Measurements from ENCODE around the gene CYB561D1. TPM values are rescaled to one million over a fixed set of nuclear protein-coding genes. Genes with fewer than 3 reads are reported as not detected.

The CYB561D1 gene
- total and polyA plus RNA-seq, 4 donors = 1.3 to 2.8 (median 2.0) TPM

GRCh38 chr1:109468061-109468460 is 25.8 kb upstream of the CYB561D1 start (continued):
- no peak for TF ChIP-seq REST (IDR thresholded peaks at IDR 0.05)
- TF ChIP-seq TAF1 (conservative IDR thresholded peaks at IDR 0.05) = no peak
- TF ChIP-seq HNF4G (IDR thresholded peaks at IDR 0.05) = no peak
- TF ChIP-seq MAX (IDR thresholded peaks at IDR 0.05) = no peak
- no peak for TF ChIP-seq JUND (IDR thresholded peaks at IDR 0.05)

GRCh38 chr1:109468903-109469302 is 25.0 kb upstream of the CYB561D1 start:
- Histone ChIP-seq H3K4me3 (ENCODE audit: low read depth in 1 of 3, low read length in 3 of 3) (no peak overlapping the region), H3K9me3 (ENCODE audit: control insufficient read depth in 4 of 4, low read length in 3 of 4) (no peaks in the 10 kb centered on the region), H3K4me1 (ENCODE audit: control insufficient read depth in 4 of 4, insufficient read depth in 4 of 4, low read length in 3 of 4) (peaks cover 0 to 9% (median 2%) of the 10 kb centered on the region in 4 donors), H3K9ac (ENCODE audit: low read depth in 1 of 2, low read length in 2 of 2) (no peak overlapping the region), H3K27ac (ENCODE audit: low read depth in 1 of 2, low read length in 2 of 2) (no peak overlapping the region), H3K36me3 (ENCODE audit: control insufficient read depth in 4 of 4, insufficient read depth in 3 of 4, low read depth in 1 of 4, low read length in 3 of 4) (no peaks in the 10 kb centered on the region), H3K27me3 (ENCODE audit: control insufficient read depth in 4 of 4, insufficient read depth in 4 of 4, low read length in 3 of 4) (peaks cover 0 to 3% (median 0%) of the 10 kb centered on the region in 4 donors)
- no peak for DNase-seq (ENCODE audit: low spot score)
- no peak for TF ChIP-seq SP1 (IDR thresholded peaks at IDR 0.05)
- no peak for TF ChIP-seq EGR1 (IDR thresholded peaks at IDR 0.05; ENCODE audit: low read depth in 2 of 2)
- TF ChIP-seq HNF4A (conservative IDR thresholded peaks at IDR 0.05) = no peak
- TF ChIP-seq JUND (IDR thresholded peaks at IDR 0.05) = no peak
- no peak for TF ChIP-seq RAD21 (IDR thresholded peaks at IDR 0.05)
- no peak for TF ChIP-seq GABPA (IDR thresholded peaks at IDR 0.05 in 1 of 2, conservative IDR thresholded peaks at IDR 0.05 in 1 of 2)
- TF ChIP-seq CTCF (IDR thresholded peaks at IDR 0.05; ENCODE audit: low read depth, low read length, missing input control) = no peak
- no peak for TF ChIP-seq YY1 (IDR thresholded peaks at IDR 0.05)
- TF ChIP-seq RXRA (IDR thresholded peaks at IDR 0.05) = no peak
- TF ChIP-seq TAF1 (conservative IDR thresholded peaks at IDR 0.05) = no peak
- no peak for TF ChIP-seq HNF4G (IDR thresholded peaks at IDR 0.05)
- TF ChIP-seq MAX (IDR thresholded peaks at IDR 0.05) = no peak
- TF ChIP-seq FOXA2 (IDR thresholded peaks at IDR 0.05) = no peak
- no peak for TF ChIP-seq ATF3 (IDR thresholded peaks at IDR 0.05)
- WGBS = 36% methylated on average over 2 of the region's 2 CpGs

GRCh38 chr1:109470245-109470644 is 23.6 kb upstream of the CYB561D1 start:
- DNase-seq (ENCODE audit: low spot score) = no peak
- Histone ChIP-seq H3K27ac (ENCODE audit: low read depth in 1 of 2, low read length in 2 of 2) (no peak overlapping the region), H3K4me3 (ENCODE audit: low read depth in 1 of 3, low read length in 3 of 3) (no peak overlapping the region), H3K9me3 (ENCODE audit: control insufficient read depth in 4 of 4, low read length in 3 of 4) (no peaks in the 10 kb centered on the region), H3K36me3 (ENCODE audit: control insufficient read depth in 4 of 4, insufficient read depth in 3 of 4, low read depth in 1 of 4, low read length in 3 of 4) (no peaks in the 10 kb centered on the region), H3K27me3 (ENCODE audit: control insufficient read depth in 4 of 4, insufficient read depth in 4 of 4, low read length in 3 of 4) (peaks cover 0 to 3% (median 0%) of the 10 kb centered on the region in 4 donors), H3K9ac (ENCODE audit: low read depth in 1 of 2, low read length in 2 of 2) (no peak overlapping the region), H3K4me1 (ENCODE audit: control insufficient read depth in 4 of 4, insufficient read depth in 4 of 4, low read length in 3 of 4) (peaks cover 0 to 9% (median 2%) of the 10 kb centered on the region in 4 donors)
- 82% methylated on average over 6 of the region's 6 CpGs for WGBS
- TF ChIP-seq RXRA (IDR thresholded peaks at IDR 0.05) = no peak
- no peak for TF ChIP-seq REST (IDR thresholded peaks at IDR 0.05)
- no peak for TF ChIP-seq YY1 (IDR thresholded peaks at IDR 0.05)
- no peak for TF ChIP-seq SP1 (IDR thresholded peaks at IDR 0.05)
- no peak for TF ChIP-seq EGR1 (IDR thresholded peaks at IDR 0.05; ENCODE audit: low read depth in 2 of 2)
- TF ChIP-seq TAF1 (conservative IDR thresholded peaks at IDR 0.05) = no peak
- TF ChIP-seq NR2F2 (IDR thresholded peaks at IDR 0.05) = no peak
- no peak for TF ChIP-seq GABPA (IDR thresholded peaks at IDR 0.05 in 1 of 2, conservative IDR thresholded peaks at IDR 0.05 in 1 of 2)
- no peak for TF ChIP-seq FOXA1 (IDR thresholded peaks at IDR 0.05)
- TF ChIP-seq FOXA2 (IDR thresholded peaks at IDR 0.05) = no peak
- TF ChIP-seq HNF4G (IDR thresholded peaks at IDR 0.05) = no peak
- TF ChIP-seq RAD21 (IDR thresholded peaks at IDR 0.05) = no peak
- TF ChIP-seq MAX (IDR thresholded peaks at IDR 0.05) = no peak
- TF ChIP-seq ATF3 (IDR thresholded peaks at IDR 0.05) = no peak
